ENCODE measurements around the gene AK1. TPM values are rescaled to one million over a fixed set of nuclear protein-coding genes. Genes with fewer than 3 reads are reported as not detected.
A peak's percentile ranks its signal among the peaks of the same experiment; 100 is the strongest.

The AK1 gene
- total RNA-seq, 3 donors from 2014 or later, result 66.7 to 157 (median 106) TPM

DNA sequence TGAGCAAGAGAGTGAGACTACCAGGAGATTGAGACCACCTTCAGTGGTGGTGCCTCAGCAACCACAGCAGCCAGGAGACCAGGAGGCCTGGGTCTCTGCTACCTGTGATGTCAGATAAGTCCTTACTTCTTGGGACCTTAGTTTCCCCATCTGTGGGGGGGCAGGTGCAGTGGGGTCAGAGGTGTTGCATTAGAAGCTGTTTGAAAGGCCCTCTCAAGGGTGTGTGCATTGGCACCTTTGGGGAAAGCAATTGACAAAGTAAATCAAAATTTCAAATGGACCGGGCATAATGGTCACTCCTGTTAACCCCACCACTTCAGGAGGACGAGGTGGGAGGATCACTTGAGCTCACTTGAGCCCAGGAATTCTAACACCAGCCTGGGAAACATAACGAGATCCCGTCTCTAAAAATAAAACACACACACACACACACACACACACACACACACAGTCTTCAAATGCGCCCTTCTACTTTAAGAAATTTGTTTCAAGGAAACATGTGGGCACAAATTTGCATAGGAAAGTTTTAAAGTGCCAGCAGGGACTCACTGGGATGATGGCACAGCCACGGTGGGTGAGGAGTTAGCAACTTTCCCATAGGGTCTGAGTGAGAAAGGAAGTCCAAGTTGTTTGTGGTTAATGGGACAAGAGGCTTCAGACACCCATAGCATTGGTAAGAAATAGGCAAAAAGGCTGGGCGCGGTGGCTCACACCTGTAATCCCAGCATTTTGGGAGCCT, 1.3 kb upstream of the AK1 start:
- no peak for ATAC-seq
- H3K4me1 ChIP-seq (ENCODE audit: low read depth), result peaks cover 29% of the 10 kb centered on the region
- intact Hi-C loops (cut with DNase I, micrococcal nuclease), result loop anchor here in 1 of 2 donors (10.0 kb wide), 1 partner anchor 144 kb away; the partner anchor contains the start of gene TOR2A

DNA sequence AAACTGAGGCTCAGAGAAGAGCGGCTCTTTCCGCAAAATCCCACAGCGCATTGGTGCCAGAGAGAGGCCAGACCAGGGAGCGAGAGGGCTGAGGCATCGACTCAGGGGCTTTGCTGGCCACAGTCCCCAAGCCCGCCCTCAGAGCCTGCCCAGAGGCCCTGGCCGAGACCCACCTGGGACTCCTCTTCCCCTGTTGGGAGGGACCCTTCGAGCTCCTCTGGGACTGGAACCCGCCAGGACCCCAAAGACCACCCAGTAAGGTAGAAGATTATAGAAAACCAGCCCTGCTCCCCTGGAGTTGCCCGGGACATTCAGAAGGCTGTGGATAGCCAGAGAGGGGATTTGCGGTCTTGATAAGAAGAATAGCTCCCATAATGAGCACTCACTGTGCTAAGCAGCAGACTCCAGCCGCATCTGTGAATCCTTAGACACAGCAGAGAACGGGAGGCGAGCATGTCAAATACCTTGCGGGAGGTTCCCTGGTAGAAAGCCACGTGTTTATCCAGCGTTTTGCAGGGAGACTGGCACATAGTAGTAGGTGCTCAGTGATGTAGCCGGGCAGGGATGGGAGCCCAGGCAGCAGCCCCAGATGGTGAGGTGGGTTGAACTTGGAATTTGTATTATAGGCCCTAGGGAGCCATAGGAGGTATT, 651 bp upstream of the AK1 start:
- no peak for TF ChIP-seq CTCF (IDR thresholded peaks at IDR 0.05)
- Histone ChIP-seq H3K4me1 (ENCODE audit: low read depth) (peaks cover 32% of the 10 kb centered on the region), H3K36me3 (ENCODE audit: low read depth) (no peaks in the 10 kb centered on the region), H3K4me3 (no peak overlapping the region), H3K9me3 (no peaks in the 10 kb centered on the region)
- ATAC-seq (no peak), DNase-seq (peak in 2 of 3 donors; percentile 33 to 51)
- intact Hi-C loops (cut with DNase I, micrococcal nuclease), result loop anchor here in 1 of 2 donors (10.0 kb wide), 1 partner anchor 143 kb away; the partner anchor contains the start of gene TOR2A

More for the DNA sequence above, 1.3 kb upstream of the AK1 start:
- no peak for TF ChIP-seq CTCF (IDR thresholded peaks at IDR 0.05)
- H3K9me3 ChIP-seq, result no peaks in the 10 kb centered on the region
- no peak for DNase-seq
- no peak overlapping the region for H3K4me3 ChIP-seq
- H3K36me3 ChIP-seq (ENCODE audit: low read depth), result no peaks in the 10 kb centered on the region

- H3K9me3 ChIP-seq, result no peaks in the 10 kb centered on the region
- TF ChIP-seq CTCF (IDR thresholded peaks at IDR 0.05), result no peak
- DNase-seq (peak in 1 of 3 donors; percentile 51), ATAC-seq (peak; percentile 32)
- peak overlapping the region; percentile 19 for H3K4me3 ChIP-seq
- H3K36me3 ChIP-seq (ENCODE audit: low read depth), result no peaks in the 10 kb centered on the region
- intact Hi-C loops (cut with DNase I, micrococcal nuclease), result loop anchor here in 1 of 2 donors (10.0 kb wide), 1 partner anchor 142 kb away; the partner anchor contains the start of gene TOR2A
- H3K4me1 ChIP-seq (ENCODE audit: low read depth), result peaks cover 32% of the 10 kb centered on the region
Measured at GRCh38 chr9:127876764-127877562, 512 bp downstream of the AK1 start.

DNA sequence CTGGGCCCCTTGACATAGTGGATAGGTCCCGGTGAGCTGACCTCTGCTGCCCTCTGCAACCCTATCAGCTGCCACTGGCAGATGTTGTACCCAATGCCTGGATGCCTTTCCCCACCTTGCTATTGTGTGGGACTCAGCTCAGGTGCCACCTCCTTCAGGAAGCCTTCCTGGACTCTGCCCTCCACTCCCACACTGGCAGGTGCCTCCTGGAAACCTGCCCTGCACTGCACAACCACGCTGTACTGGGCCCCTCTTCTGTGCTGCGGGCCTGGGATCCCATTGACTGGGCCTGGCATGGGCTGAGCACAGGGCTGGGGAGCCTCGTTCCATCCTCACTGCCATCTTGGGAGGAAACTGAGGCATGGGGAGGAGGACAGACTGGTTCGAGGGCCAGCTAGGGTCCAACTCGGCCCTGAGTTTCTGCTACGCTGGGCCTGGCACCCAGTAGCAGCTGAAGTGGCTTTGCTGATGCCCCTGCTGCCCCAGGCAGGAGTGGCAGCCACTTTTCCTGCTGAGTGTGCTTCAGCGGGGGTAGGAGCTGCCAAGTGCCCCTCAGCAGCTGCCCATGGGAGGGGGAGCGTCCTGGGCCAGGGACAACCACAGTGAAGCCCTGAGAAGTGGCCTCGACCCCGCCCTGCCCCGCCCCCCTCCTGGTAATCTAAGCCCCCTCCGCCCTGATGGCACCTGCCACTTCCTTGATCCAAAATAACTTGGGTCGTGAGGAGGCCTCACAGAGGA, 1.3 kb downstream of the AK1 start:
- H3K4me3 ChIP-seq, result no peak overlapping the region
- no peaks in the 10 kb centered on the region for H3K9me3 ChIP-seq
- ATAC-seq (peak; percentile 64), DNase-seq (peak in 1 of 3 donors; percentile 24)
- TF ChIP-seq CTCF (IDR thresholded peaks at IDR 0.05), result no peak
- intact Hi-C loops (cut with DNase I, micrococcal nuclease), result loop anchor here in 1 of 2 donors (10.0 kb wide), 1 partner anchor 141 kb away; the partner anchor contains the start of gene TOR2A
- H3K4me1 ChIP-seq (ENCODE audit: low read depth), result peaks cover 32% of the 10 kb centered on the region
- H3K36me3 ChIP-seq (ENCODE audit: low read depth), result no peaks in the 10 kb centered on the region
